ENCODE data around the gene CNKSR3.

DNA sequence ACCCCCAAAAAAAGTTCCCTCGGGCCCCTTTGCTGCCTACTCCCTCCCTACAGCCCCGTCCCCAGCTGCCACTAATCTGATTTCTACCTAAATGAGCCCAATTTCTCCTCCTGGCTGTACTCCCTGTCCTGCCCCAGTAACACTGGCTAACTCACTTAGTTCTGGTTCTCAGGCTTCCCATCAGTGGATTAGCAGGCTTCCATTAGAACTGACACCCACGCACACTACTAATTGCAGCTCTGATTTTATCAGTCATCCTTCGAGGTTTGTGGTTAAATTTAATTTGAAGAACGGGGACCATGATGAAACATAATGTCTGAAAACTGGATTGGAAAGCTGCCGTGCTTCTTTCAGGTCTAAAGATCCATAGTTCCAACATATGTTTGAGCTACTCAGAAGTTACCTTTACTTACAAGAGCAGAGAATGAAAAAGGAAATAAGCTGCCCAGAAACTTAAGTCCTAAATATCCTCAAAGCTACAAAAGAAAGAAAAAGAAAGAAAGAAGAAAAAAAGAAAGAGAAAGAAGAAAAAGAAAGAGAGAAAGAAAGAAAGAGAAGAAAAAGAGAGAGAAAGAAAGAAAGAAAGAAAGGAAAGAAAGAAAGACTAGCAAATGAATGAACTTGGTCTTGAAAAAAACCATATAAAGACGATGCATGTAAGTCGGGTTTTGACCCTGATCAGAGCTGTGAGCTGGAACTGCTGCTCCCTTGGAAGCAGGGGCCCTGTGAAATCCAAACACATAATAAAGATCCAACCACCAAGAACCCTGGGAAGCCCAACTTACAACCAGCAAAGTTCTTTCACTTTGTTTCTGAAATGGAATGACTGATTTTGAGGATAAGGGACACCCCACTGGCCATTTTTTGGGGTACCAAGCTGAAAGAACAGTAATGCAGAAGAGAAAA is 51.7 kb downstream of the CNKSR3 start:
- TF ChIP-seq CTCF (conservative IDR thresholded peaks at IDR 0.05; ENCODE audit: low read depth in 2 of 2) = no peak
- TF ChIP-seq NANOG (IDR thresholded peaks at IDR 0.05; ENCODE audit: borderline replicate concordance) = no peak
- TF ChIP-seq EZH2phosphoT487 (IDR thresholded peaks at IDR 0.05; ENCODE audit: unreplicated experiment) = no peak
- TF ChIP-seq POLR2AphosphoS5 (IDR thresholded peaks at IDR 0.05; ENCODE audit: low read depth) = no peak
- no peak for TF ChIP-seq JUNB (IDR thresholded peaks at IDR 0.05; ENCODE audit: unreplicated experiment)
- no peak for TF ChIP-seq ZNF114 (CRISPR knock-in tag; IDR thresholded peaks at IDR 0.05)
- TF ChIP-seq EZH2 (IDR thresholded peaks at IDR 0.05; ENCODE audit: low read depth, unreplicated experiment) = no peak
- no peak for TF ChIP-seq REST (IDR thresholded peaks at IDR 0.05; ENCODE audit: unreplicated experiment)
- TF ChIP-seq, protein P1, sequence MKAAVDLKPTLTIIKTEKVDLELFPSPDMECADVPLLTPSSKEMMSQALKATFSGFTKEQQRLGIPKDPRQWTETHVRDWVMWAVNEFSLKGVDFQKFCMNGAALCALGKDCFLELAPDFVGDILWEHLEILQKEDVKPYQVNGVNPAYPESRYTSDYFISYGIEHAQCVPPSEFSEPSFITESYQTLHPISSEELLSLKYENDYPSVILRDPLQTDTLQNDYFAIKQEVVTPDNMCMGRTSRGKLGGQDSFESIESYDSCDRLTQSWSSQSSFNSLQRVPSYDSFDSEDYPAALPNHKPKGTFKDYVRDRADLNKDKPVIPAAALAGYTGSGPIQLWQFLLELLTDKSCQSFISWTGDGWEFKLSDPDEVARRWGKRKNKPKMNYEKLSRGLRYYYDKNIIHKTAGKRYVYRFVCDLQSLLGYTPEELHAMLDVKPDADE (IDR thresholded peaks at IDR 0.05) = no peak
- TF ChIP-seq ZNF462 (CRISPR knock-in tag; IDR thresholded peaks at IDR 0.05) = no peak

Measured in GM23338 (cell line).